Tibial nerve (tissue), 4 donors: Measurements from ENCODE around the gene PKLR. TPM values are rescaled to one million over a fixed set of nuclear protein-coding genes. Genes with fewer than 3 reads are reported as not detected.

Source experiments
- DNase-seq, 2 donors: peaks; one replicate each; pipeline ENCODE4 v3.0.0-alpha.2; 2019; ENCODE audit warnings: low spot score in 2 of 2
- H3K27ac ChIP-seq, 4 donors: fragments of 200-600 bp; sonication (generic) in 3 of 4; one replicate each; pipeline ENCODE4 v1.5.1; 2017 to 2019; ENCODE audit warnings: mild to moderate bottlenecking in 1 of 4
- H3K27me3 ChIP-seq, 2 donors: fragments of 200-600 bp; sonication (generic) in 1 of 2; one replicate each; pipeline versions ENCODE4 v1.5.1 to v1.6.0; 2017 to 2019
- H3K36me3 ChIP-seq, 3 donors: fragments of 200-600 bp; sonication (generic); one replicate each; pipeline ENCODE4 v1.5.1; 2018 to 2019
- H3K4me1 ChIP-seq, 4 donors: fragments of 200-600 bp; sonication (generic) in 3 of 4; one replicate each; pipeline ENCODE4 v1.5.1; 2017 to 2019
- H3K4me3 ChIP-seq, 4 donors: fragments of 200-600 bp; sonication (generic) in 3 of 4; one replicate each; pipeline ENCODE4 v1.5.1; 2017 to 2019; ENCODE audit warnings: mild to moderate bottlenecking in 1 of 4, moderate library complexity in 1 of 4
- H3K9me3 ChIP-seq, 4 donors: fragments of 200-600 bp; sonication (generic) in 3 of 4; one replicate each; pipeline ENCODE4 v1.5.1; 2017 to 2019
- CTCF ChIP-seq, 5 experiments: fragments of 200-600 bp in 3 of 5; fragments of 450-650 bp in 2 of 5; sonication (generic) in 3 of 5; IDR thresholded peaks; one replicate each; pipeline ENCODE4 v1.5.1; 2016 to 2019; ENCODE audit warnings: antibody characterized with exemption in 5 of 5, mild to moderate bottlenecking in 3 of 5, moderate library complexity in 2 of 5
- EP300 ChIP-seq, 2 donors: sonication (generic); formaldehyde crosslinking; IDR thresholded peaks; one replicate each; pipeline ENCODE4 v1.6.1; 2017; ENCODE audit warnings: antibody characterized with exemption in 2 of 2, mild to moderate bottlenecking in 1 of 2
- POLR2A ChIP-seq, 2 donors: fragments of 450-650 bp; IDR thresholded peaks; one replicate each; pipeline ENCODE4 v1.6.1; 2017; ENCODE audit warnings: antibody characterized with exemption in 2 of 2, mild to moderate bottlenecking in 2 of 2, moderate library complexity in 2 of 2
- WGBS, 2 donors: methylation state at CpG; one replicate each; pipeline ENCODE4 v1.1.5; 2018; 5-methylcytosine and 5-hydroxymethylcytosine counted together
- total RNA-seq, 4 donors: library from RNA; depleted of rRNA; stranded (reverse); fragments of >200 nt; gene quantifications; one replicate each; pipeline ENCODE4 v1.1.0, GENCODE V29; 2016

PKLR gene
- total RNA-seq, 4 donors from 2014 or later = 0.20 to 0.66 (median 0.21) TPM; not detected in 1

- H3K4me3 ChIP-seq = no peak overlapping the region
- peaks cover 0 to 59% (median 0%) of the 10 kb centered on the region in 3 donors for H3K36me3 ChIP-seq
- WGBS, 2 donors = 86 to 90% methylated on average over 4 of the region's 4 CpGs
- H3K9me3 ChIP-seq = no peaks in the 10 kb centered on the region
- H3K4me1 ChIP-seq = peaks cover 0 to 22% (median 11%) of the 10 kb centered on the region in 4 donors
- TF ChIP-seq CTCF (IDR thresholded peaks at IDR 0.05) = no peak
- no peak for TF ChIP-seq POLR2A (IDR thresholded peaks at IDR 0.05)
- TF ChIP-seq EP300 (IDR thresholded peaks at IDR 0.05) = no peak
- no peak overlapping the region for H3K27ac ChIP-seq
- no peaks in the 10 kb centered on the region for H3K27me3 ChIP-seq
- no peak for DNase-seq
Observed at GRCh38 chr1:155327981-155328380, 26.7 kb upstream of the PKLR start.

DNA sequence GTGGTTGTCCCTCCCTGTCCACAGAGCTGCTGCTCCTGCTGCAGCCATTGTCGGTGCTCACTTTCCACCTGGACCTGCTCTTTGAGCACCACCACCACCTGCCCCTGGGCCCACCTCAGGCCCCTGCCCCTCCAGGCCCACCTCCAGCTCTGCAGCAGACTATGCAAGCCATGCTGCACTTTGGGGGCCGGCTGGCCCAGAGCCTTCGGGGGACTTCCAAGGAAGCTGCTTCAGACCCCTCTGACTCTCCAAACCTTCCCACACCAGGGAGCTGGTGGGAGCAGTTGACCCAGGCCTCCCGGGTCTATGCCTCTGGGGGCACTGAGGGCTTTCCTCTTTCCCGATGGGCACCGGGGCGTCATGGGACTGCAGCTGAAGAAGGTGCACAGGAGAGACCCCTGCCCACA is 25.4 kb upstream of the PKLR start:
- no peak for DNase-seq
- WGBS, 2 donors = 72 to 81% methylated on average over 5 to 7 of the region's 7 CpGs
- TF ChIP-seq POLR2A (IDR thresholded peaks at IDR 0.05) = no peak
- no peak for TF ChIP-seq CTCF (IDR thresholded peaks at IDR 0.05)
- no peak for TF ChIP-seq EP300 (IDR thresholded peaks at IDR 0.05)
- H3K27me3 ChIP-seq = no peaks in the 10 kb centered on the region
- H3K9me3 ChIP-seq = no peaks in the 10 kb centered on the region
- H3K36me3 ChIP-seq = peaks cover 0 to 55% (median 0%) of the 10 kb centered on the region in 3 donors
- H3K4me3 ChIP-seq = no peak overlapping the region
- no peak overlapping the region for H3K27ac ChIP-seq
- H3K4me1 ChIP-seq = peaks cover 0 to 30% (median 18%) of the 10 kb centered on the region in 4 donors

DNA sequence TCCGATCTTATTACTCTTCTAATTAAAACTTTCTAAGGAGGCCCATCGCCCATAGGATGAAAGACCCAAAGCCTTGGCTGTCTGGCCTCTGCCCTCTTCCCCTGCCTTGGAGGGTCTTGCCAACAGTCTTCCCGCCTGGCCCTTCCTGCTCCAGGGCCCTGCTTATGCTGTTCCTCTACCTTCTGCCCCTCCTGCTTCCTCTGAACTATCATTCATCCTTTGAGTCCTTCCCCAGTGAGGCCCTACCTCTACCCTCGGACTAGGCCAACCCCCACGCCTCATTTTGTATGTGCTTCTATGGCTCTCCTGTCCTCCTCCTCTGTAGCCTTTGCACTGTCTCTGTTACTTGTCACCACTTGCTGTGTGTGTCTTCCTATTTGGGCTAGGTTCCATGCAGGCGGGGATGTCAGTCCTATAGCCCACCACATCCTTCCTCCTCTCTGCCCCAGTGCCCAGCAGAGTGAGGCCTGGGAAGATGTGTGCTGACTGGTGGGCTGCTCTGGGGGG is 24.8 kb upstream of the PKLR start:
- DNase-seq = no peak
- Histone ChIP-seq H3K36me3 (peaks cover 0 to 49% (median 0%) of the 10 kb centered on the region in 3 donors), H3K9me3 (no peaks in the 10 kb centered on the region), H3K27me3 (no peaks in the 10 kb centered on the region), H3K4me3 (no peak overlapping the region), H3K27ac (peak overlapping the region in 1 of 4 donors; percentile 35), H3K4me1 (peaks cover 0 to 36% (median 23%) of the 10 kb centered on the region in 4 donors)
- TF ChIP-seq EP300 (IDR thresholded peaks at IDR 0.05) (no peak), CTCF (IDR thresholded peaks at IDR 0.05) (no peak), POLR2A (IDR thresholded peaks at IDR 0.05) (no peak)
- 77 to 89% methylated on average over 6 of the region's 6 CpGs for WGBS, 2 donors

DNA sequence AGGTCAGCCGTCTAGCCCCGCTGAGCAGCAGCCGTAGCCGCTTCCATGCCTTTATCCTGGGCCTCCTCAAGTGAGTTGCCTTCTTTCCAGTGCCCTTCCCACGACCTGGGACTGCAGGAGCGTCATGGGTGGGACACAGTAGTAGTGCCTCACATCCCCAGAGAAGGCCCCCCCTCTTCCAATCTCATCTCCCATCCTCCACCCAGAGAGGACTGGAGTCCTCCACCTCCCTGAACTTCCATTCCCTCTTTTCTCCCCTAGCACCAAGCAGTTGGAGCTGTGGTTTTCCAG is 24.3 kb upstream of the PKLR start:
- WGBS, 2 donors = 54 to 57% methylated on average over 6 of the region's 6 CpGs
- peaks cover 0 to 41% (median 25%) of the 10 kb centered on the region in 4 donors for H3K4me1 ChIP-seq
- peak overlapping the region in 3 of 4 donors; percentile 53 to 89 (median 70) for H3K4me3 ChIP-seq

More for the DNA sequence above, 24.3 kb upstream of the PKLR start:
- peak overlapping the region in 3 of 4 donors; percentile 83 to 99 (median 98) for H3K27ac ChIP-seq
- H3K36me3 ChIP-seq = peaks cover 0 to 44% (median 0%) of the 10 kb centered on the region in 3 donors
- H3K27me3 ChIP-seq = no peaks in the 10 kb centered on the region
- TF ChIP-seq CTCF (IDR thresholded peaks at IDR 0.05) = no peak
- TF ChIP-seq POLR2A (IDR thresholded peaks at IDR 0.05) = no peak
- TF ChIP-seq EP300 (IDR thresholded peaks at IDR 0.05) = no peak
- no peaks in the 10 kb centered on the region for H3K9me3 ChIP-seq
- DNase-seq = no peak
